ENCODE results near the gene IL3RA.

GRCh38 chrX:1403228-1403627 is 66.6 kb downstream of the IL3RA start:
- TF ChIP-seq, protein P1, sequence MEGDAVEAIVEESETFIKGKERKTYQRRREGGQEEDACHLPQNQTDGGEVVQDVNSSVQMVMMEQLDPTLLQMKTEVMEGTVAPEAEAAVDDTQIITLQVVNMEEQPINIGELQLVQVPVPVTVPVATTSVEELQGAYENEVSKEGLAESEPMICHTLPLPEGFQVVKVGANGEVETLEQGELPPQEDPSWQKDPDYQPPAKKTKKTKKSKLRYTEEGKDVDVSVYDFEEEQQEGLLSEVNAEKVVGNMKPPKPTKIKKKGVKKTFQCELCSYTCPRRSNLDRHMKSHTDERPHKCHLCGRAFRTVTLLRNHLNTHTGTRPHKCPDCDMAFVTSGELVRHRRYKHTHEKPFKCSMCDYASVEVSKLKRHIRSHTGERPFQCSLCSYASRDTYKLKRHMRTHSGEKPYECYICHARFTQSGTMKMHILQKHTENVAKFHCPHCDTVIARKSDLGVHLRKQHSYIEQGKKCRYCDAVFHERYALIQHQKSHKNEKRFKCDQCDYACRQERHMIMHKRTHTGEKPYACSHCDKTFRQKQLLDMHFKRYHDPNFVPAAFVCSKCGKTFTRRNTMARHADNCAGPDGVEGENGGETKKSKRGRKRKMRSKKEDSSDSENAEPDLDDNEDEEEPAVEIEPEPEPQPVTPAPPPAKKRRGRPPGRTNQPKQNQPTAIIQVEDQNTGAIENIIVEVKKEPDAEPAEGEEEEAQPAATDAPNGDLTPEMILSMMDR (IDR thresholded peaks at IDR 0.05), result no peak
- TF ChIP-seq ZFX (IDR thresholded peaks at IDR 0.05; ENCODE audit: borderline replicate concordance), result no peak

All from 22Rv1 (cell line).